Uterus (tissue), 4 donors: ENCODE measurements around the gene VPS33A. TPM values are rescaled to one million over a fixed set of nuclear protein-coding genes. Genes with fewer than 3 reads are reported as not detected.
A peak's percentile ranks its signal among the peaks of the same experiment; 100 is the strongest.

Experiments
- DNase-seq, 2 donors: peaks; one replicate each; pipeline ENCODE4 v3.0.0-alpha.2; 2019 to 2020
- H3K27ac ChIP-seq, 2 donors: fragments of 200-600 bp; sonication (generic); 1 replicate in 1 of 2; 2 replicates in 1 of 2; pipeline ENCODE4 v1.5.1; 2016 to 2018
- H3K27me3 ChIP-seq, 2 donors: fragments of 200-600 bp; sonication (generic); one replicate each; pipeline ENCODE4 v1.5.1; 2018 to 2019; ENCODE audit warnings: control low read depth in 1 of 2
- H3K36me3 ChIP-seq, 2 donors: fragments of 200-600 bp; sonication (generic); one replicate each; pipeline ENCODE4 v1.5.1; 2019; ENCODE audit warnings: control low read depth in 1 of 2
- H3K4me1 ChIP-seq, 2 donors: fragments of 200-600 bp; sonication (generic); one replicate each; pipeline ENCODE4 v1.5.1; 2018 to 2019; ENCODE audit warnings: control low read depth in 1 of 2
- H3K4me3 ChIP-seq, 2 donors: fragments of 200-600 bp; sonication (generic); 1 replicate in 1 of 2; 2 replicates in 1 of 2; pipeline ENCODE4 v1.5.1; 2018 to 2019; ENCODE audit warnings: mild to moderate bottlenecking in 1 of 2
- H3K9me3 ChIP-seq, 2 donors: fragments of 200-600 bp; sonication (generic); one replicate each; pipeline ENCODE4 v1.5.1; 2019; ENCODE audit warnings: control low read depth in 1 of 2
- CTCF ChIP-seq, 4 experiments: fragments of 200-600 bp in 2 of 4; fragments of 450-650 bp in 2 of 4; sonication (generic) in 2 of 4; IDR thresholded peaks; one replicate each; pipeline ENCODE4 v1.5.1; 2016 to 2019; ENCODE audit warnings: antibody characterized with exemption in 4 of 4, mild to moderate bottlenecking in 2 of 4, moderate library complexity in 1 of 4
- POLR2A ChIP-seq, 2 donors: fragments of 450-650 bp; IDR thresholded peaks; one replicate each; pipeline ENCODE4 v1.6.1; 2016; ENCODE audit warnings: antibody characterized with exemption in 2 of 2, mild to moderate bottlenecking in 1 of 2, moderate library complexity in 1 of 2
- intact Hi-C: fragments of 100-400 bp; cut with DNase I; formaldehyde crosslinking; loops from one replicate; pipeline ENCODE4 v1.15.1; 2023; ENCODE audit warnings: low total_unique reads
- total RNA-seq, 4 donors: library from RNA; depleted of rRNA in 3 of 4; stranded (reverse); fragments of >200 nt in 3 of 4; gene quantifications; one replicate each; pipeline versions ENCODE4 v1.1.0 to v1.2.4, GENCODE V29; 2014 to 2023
- donor health status: DM: yes; HTN: yes; CAD: no.

Gene VPS33A
- total RNA-seq, 4 donors from 2014 or later = 3.3 to 20.8 (median 12.9) TPM

- Histone ChIP-seq H3K36me3 (no peaks in the 10 kb centered on the region), H3K4me3 (no peak overlapping the region), H3K27ac (no peak overlapping the region), H3K27me3 (no peaks in the 10 kb centered on the region), H3K4me1 (peaks cover 0 to 6% of the 10 kb centered on the region in 2 donors), H3K9me3 (no peaks in the 10 kb centered on the region)
- no peak for TF ChIP-seq POLR2A (IDR thresholded peaks at IDR 0.05)
- TF ChIP-seq CTCF (IDR thresholded peaks at IDR 0.05) = no peak
- no peak for DNase-seq
- intact Hi-C loops = no loop called here
These were observed 35.5 kb downstream of the VPS33A start for GRCh38 chr12:122230798-122231197.

- Histone ChIP-seq H3K36me3 (no peaks in the 10 kb centered on the region), H3K9me3 (no peaks in the 10 kb centered on the region), H3K27ac (no peak overlapping the region), H3K27me3 (no peaks in the 10 kb centered on the region), H3K4me1 (peaks cover 0 to 10% of the 10 kb centered on the region in 2 donors), H3K4me3 (no peak overlapping the region)
- intact Hi-C loops = no loop called here
- no peak for DNase-seq
- TF ChIP-seq CTCF (IDR thresholded peaks at IDR 0.05) (no peak), POLR2A (IDR thresholded peaks at IDR 0.05) (no peak)
These were observed 38.2 kb downstream of the VPS33A start for GRCh38 chr12:122228092-122228491.

GRCh38 chr12:122227341-122227740, 39.0 kb downstream of the VPS33A start:
- Histone ChIP-seq H3K4me1 (peaks cover 0 to 13% of the 10 kb centered on the region in 2 donors), H3K27ac (no peak overlapping the region), H3K27me3 (no peaks in the 10 kb centered on the region), H3K9me3 (no peaks in the 10 kb centered on the region), H3K36me3 (no peaks in the 10 kb centered on the region), H3K4me3 (no peak overlapping the region)
- TF ChIP-seq CTCF (IDR thresholded peaks at IDR 0.05) = no peak
- no peak for TF ChIP-seq POLR2A (IDR thresholded peaks at IDR 0.05)
- intact Hi-C loops = no loop called here
- DNase-seq = no peak

GRCh38 chr12:122226366-122227125, 39.7 kb downstream of the VPS33A start:
- Histone ChIP-seq H3K36me3 (no peaks in the 10 kb centered on the region), H3K27ac (peak overlapping the region in 1 of 2 donors; percentile 53), H3K9me3 (no peaks in the 10 kb centered on the region), H3K27me3 (no peaks in the 10 kb centered on the region), H3K4me1 (peaks cover 0 to 13% of the 10 kb centered on the region in 2 donors), H3K4me3 (peak overlapping the region; percentile 10 to 45)
- peak in 1 of 2 donors; percentile 28 for DNase-seq
- no peak for TF ChIP-seq CTCF (IDR thresholded peaks at IDR 0.05)
- intact Hi-C loops = no loop called here

- Histone ChIP-seq H3K4me3 (peak within 1 kb of the TSS; percentile 87 to 98), H3K36me3 (no peaks in the 10 kb centered on the region), H3K4me1 (peaks cover 0 to 13% of the 10 kb centered on the region in 2 donors), H3K9me3 (no peaks in the 10 kb centered on the region), H3K27me3 (no peaks in the 10 kb centered on the region), H3K27ac (peak within 1 kb of the TSS; percentile 81 to 97)
- peak; percentile 100 for DNase-seq
- TF ChIP-seq POLR2A (IDR thresholded peaks at IDR 0.05) = peak; percentile 87 to 97
- TF ChIP-seq CTCF (IDR thresholded peaks at IDR 0.05) = peak in 1 of 4 experiments; percentile 22
- intact Hi-C loops = no loop called here
These were observed 40.5 kb downstream of the VPS33A start, which contains the start of gene DIABLO for GRCh38 chr12:122225683-122226365. Gene DIABLO, minus strand, starts transcription at chr12:122226052. Its CDS starts 38 bp downstream, at chr12:122226014.
